H1 (cell line): ENCODE measurements around the gene RBP3. TPM values are rescaled to one million over a fixed set of nuclear protein-coding genes. Genes with fewer than 3 reads are reported as not detected.

ENCODE experiments used
- CTCF ChIA-PET: fragments of 300-600 bp; sonication (Branson Sonifier 250); formaldehyde crosslinking; loops from one replicate; lab custom pipeline; 2021; ENCODE audit not compliant: partially characterized antibody; lab: Charles Lee
- POLR2A ChIA-PET: fragments of 300-600 bp; sonication (Branson Sonifier 250); formaldehyde crosslinking; loops from one replicate; lab custom pipeline; 2021; ENCODE audit warnings: inconsistent platforms; ENCODE audit not compliant: partially characterized antibody; lab: Charles Lee
- DNase-seq, 2 experiments: peaks; one replicate each; pipeline versions ENCODE4 v3.0.0 to v3.0.0-alpha.2; 2010 to 2022; ENCODE audit warnings: low spot score in 2 of 2, low read depth in 1 of 2, mixed read lengths in 1 of 2
- FAIRE-seq: peaks from 2 replicates; lab custom pipeline; 2011; peaks lifted over from hg19 to GRCh38; lab: Jason Lieb, UNC
- H2AFZ ChIP-seq: 2 replicates; pipeline ENCODE4 v1.8.1; 2012; ENCODE audit warnings: low read length, inconsistent platforms
- H2AK5ac ChIP-seq: 2 replicates; pipeline ENCODE4 v1.6.1; 2013; ENCODE audit warnings: low read depth, low read length
- H2BK120ac ChIP-seq: replicated peaks from 2 replicates; pipeline ENCODE3; 2013; ENCODE audit warnings: low read depth, low read length, inconsistent platforms
- H2BK12ac ChIP-seq: 2 replicates; pipeline ENCODE4 v1.6.1; 2013; ENCODE audit warnings: low read depth, low read length
- H2BK15ac ChIP-seq: 2 replicates; pipeline ENCODE4 v1.6.1; 2013; ENCODE audit warnings: low read length
- H2BK20ac ChIP-seq: 2 replicates; pipeline ENCODE4 v1.6.1; 2013; ENCODE audit warnings: low read length
- H2BK5ac ChIP-seq: 2 replicates; pipeline ENCODE4 v1.6.1; 2013; ENCODE audit warnings: low read depth, low read length
- H3K14ac ChIP-seq: 2 replicates; pipeline ENCODE4 v1.6.1; 2013; ENCODE audit warnings: inconsistent platforms; ENCODE audit not compliant: insufficient read length
- H3K18ac ChIP-seq: 2 replicates; pipeline ENCODE4 v1.6.1; 2013; ENCODE audit warnings: low read length; ENCODE audit errors: extremely low read depth
- H3K23ac ChIP-seq: 2 replicates; pipeline ENCODE4 v1.6.1; 2013; ENCODE audit warnings: inconsistent platforms; ENCODE audit not compliant: insufficient read length
- H3K23me2 ChIP-seq: 2 replicates; pipeline ENCODE4 v1.6.1; 2013; ENCODE audit warnings: low read depth, low read length
- H3K27ac ChIP-seq: 2 replicates; pipeline ENCODE4 v1.6.1; 2011; ENCODE audit warnings: low read depth, low read length, inconsistent platforms
- H3K27me3 ChIP-seq, 4 experiments: replicated peaks in 1 of 4; 1 replicate in 1 of 4; 2 replicates in 3 of 4; pipeline versions ENCODE4 v1.6.1 to v1.8.1; 2011 to 2013; ENCODE audit warnings: low read length in 3 of 4, mild to moderate bottlenecking in 3 of 4, inconsistent platforms in 2 of 4, mixed read lengths in 2 of 4, moderate library complexity in 1 of 4; ENCODE audit not compliant: control insufficient read depth in 3 of 4, insufficient read depth in 3 of 4; ENCODE audit errors: extremely low read depth in 1 of 4
- H3K36me3 ChIP-seq, 4 experiments: 2 replicates each; pipeline versions ENCODE4 v1.6.1 to v1.8.1; 2011 to 2013; ENCODE audit warnings: mild to moderate bottlenecking in 4 of 4, low read length in 3 of 4, moderate library complexity in 2 of 4, control low read depth in 1 of 4, inconsistent platforms in 1 of 4; ENCODE audit not compliant: insufficient read depth in 4 of 4, control insufficient read depth in 2 of 4
- H3K4ac ChIP-seq: replicated peaks from 2 replicates; pipeline ENCODE3; 2013; ENCODE audit warnings: low read length, low read depth, mixed read lengths, inconsistent platforms; ENCODE audit not compliant: insufficient read length
- H3K4me1 ChIP-seq, 4 experiments: replicated peaks in 1 of 4; 1 replicate in 1 of 4; 2 replicates in 3 of 4; pipeline versions ENCODE4 v1.6.1 to v1.8.1; 2011 to 2013; ENCODE audit warnings: low read length in 3 of 4, inconsistent platforms in 2 of 4, mixed read lengths in 1 of 4; ENCODE audit not compliant: insufficient read depth in 4 of 4, control insufficient read depth in 3 of 4
- H3K4me2 ChIP-seq, 2 experiments: 2 replicates each; pipeline versions ENCODE4 v1.6.1 to v1.8.1; 2011 to 2013; ENCODE audit warnings: low read depth in 2 of 2, low read length in 2 of 2, control low read depth in 1 of 2, inconsistent platforms in 1 of 2, mild to moderate bottlenecking in 1 of 2; ENCODE audit not compliant: insufficient read depth in 1 of 2
- H3K4me3 ChIP-seq, 4 experiments: fragments of 200-600, 300-600 bp in 1 of 4; sonication (generic), shearing (Covaris generic), sonication (Bioruptor Twin) in 1 of 4; 2 replicates each; pipeline versions ENCODE4 v1.5.1 to v1.8.1; 2011 to 2016; ENCODE audit warnings: low read length in 4 of 4, low read depth in 3 of 4, control low read depth in 2 of 4, inconsistent platforms in 2 of 4, mild to moderate bottlenecking in 2 of 4, mixed read lengths in 1 of 4, moderate library complexity in 1 of 4; ENCODE audit not compliant: insufficient read depth in 2 of 4; ENCODE audit errors: extremely low read depth in 1 of 4
- H3K56ac ChIP-seq: replicated peaks from 2 replicates; pipeline ENCODE3; 2013; ENCODE audit warnings: low read depth, mild to moderate bottlenecking, mixed read lengths, low read length, inconsistent platforms; ENCODE audit not compliant: insufficient read length
- H3K79me1 ChIP-seq: 2 replicates; pipeline ENCODE4 v1.6.1; 2013; ENCODE audit warnings: low read depth, low read length, control low read depth
- H3K79me2 ChIP-seq, 2 experiments: 2 replicates each; pipeline versions ENCODE4 v1.6.1 to v1.8.1; 2012 to 2013; ENCODE audit warnings: low read length in 2 of 2, mild to moderate bottlenecking in 2 of 2, inconsistent platforms in 1 of 2; ENCODE audit not compliant: insufficient read depth in 2 of 2, control insufficient read depth in 1 of 2
- H3K9ac ChIP-seq, 4 experiments: replicated peaks in 1 of 4; 1 replicate in 1 of 4; 2 replicates in 3 of 4; pipeline versions ENCODE4 v1.6.1 to v1.8.1; 2011 to 2013; ENCODE audit warnings: low read depth in 3 of 4, low read length in 3 of 4, control low read depth in 2 of 4, mild to moderate bottlenecking in 2 of 4, moderate library complexity in 2 of 4, inconsistent platforms in 1 of 4; ENCODE audit errors: extremely low read depth in 1 of 4
- H3K9me3 ChIP-seq, 2 experiments: 2 replicates each; pipeline versions ENCODE4 v1.6.1 to v1.8.1; 2012 to 2013; ENCODE audit warnings: mild to moderate bottlenecking in 2 of 2, moderate library complexity in 2 of 2, control low read depth in 1 of 2, inconsistent platforms in 1 of 2, low read depth in 1 of 2, low read length in 1 of 2, mixed read lengths in 1 of 2; ENCODE audit not compliant: insufficient read depth in 2 of 2
- H4K20me1 ChIP-seq, 2 experiments: replicated peaks in 1 of 2; 2 replicates each; pipeline versions ENCODE3 to v1.8.1; 2011 to 2013; ENCODE audit warnings: inconsistent platforms in 2 of 2, low read length in 2 of 2, mild to moderate bottlenecking in 1 of 2; ENCODE audit not compliant: insufficient read depth in 2 of 2, control insufficient read depth in 1 of 2
- H4K5ac ChIP-seq: 2 replicates; pipeline ENCODE4 v1.6.1; 2013; ENCODE audit warnings: low read length, low read depth, mixed read lengths, inconsistent platforms; ENCODE audit not compliant: insufficient read length
- H4K8ac ChIP-seq: 2 replicates; pipeline ENCODE4 v1.8.0; 2013; ENCODE audit warnings: mild to moderate bottlenecking, moderate library complexity, low read length, inconsistent platforms; ENCODE audit not compliant: insufficient read depth; ENCODE audit errors: extremely low read depth
- H4K91ac ChIP-seq: replicated peaks from 2 replicates; pipeline ENCODE3; 2013; ENCODE audit warnings: low read length, mixed read lengths, inconsistent platforms; ENCODE audit not compliant: insufficient read length
- CTBP2 ChIP-seq: IDR thresholded peaks from 2 replicates; pipeline ENCODE4 v1.7.0; 2011; ENCODE audit warnings: borderline replicate concordance, mild to moderate bottlenecking, moderate library complexity, mixed read lengths, low read length; ENCODE audit not compliant: insufficient read depth, insufficient read length
- POLR2AphosphoS5 ChIP-seq: IDR thresholded peaks from 2 replicates; pipeline ENCODE4 v1.6.1; 2011; ENCODE audit warnings: low read depth, low read length
- RNF2 ChIP-seq: fragments of 200-900, 300-1000 bp; sonication (generic); IDR thresholded peaks from 2 replicates; pipeline ENCODE4 v1.7.1; 2016; ENCODE audit warnings: borderline replicate concordance, low read depth, mild to moderate bottlenecking, antibody characterized with exemption, low read length; ENCODE audit not compliant: poor library complexity, severe bottlenecking; ENCODE audit errors: missing control alignments
- RXRA ChIP-seq: IDR thresholded peaks from 2 replicates; pipeline ENCODE4 v1.6.1; 2011; ENCODE audit warnings: low read depth, mild to moderate bottlenecking, low read length, moderate library complexity; ENCODE audit not compliant: insufficient read depth
- SIN3A ChIP-seq, 2 experiments: IDR thresholded peaks in 1 of 2; conservative IDR thresholded peaks in 1 of 2; 2 replicates each; pipeline ENCODE4 v1.6.1; 2011 to 2012; ENCODE audit warnings: low read length in 2 of 2, improper control_type of control experiment in 1 of 2, low read depth in 1 of 2, mild to moderate bottlenecking in 1 of 2
- WGBS, 2 experiments: shearing (Covaris generic) in 1 of 2; methylation state at CpG; one replicate each; pipeline versions ENCODE4 v1.1.6 to v1.1.7; 2013 to 2015; ENCODE audit warnings: low lambda C conversion rate in 2 of 2, mixed read lengths in 2 of 2, inconsistent platforms in 1 of 2, low coverage in 1 of 2, missing lambda C conversion rate in 1 of 2; ENCODE audit not compliant: insufficient replicate concordance in 2 of 2, insufficient coverage in 1 of 2, insufficient read length in 1 of 2; ENCODE audit errors: extremely low coverage in 1 of 2, missing lambda C conversion rate in 1 of 2; 5-methylcytosine and 5-hydroxymethylcytosine counted together
- polyA plus RNA-seq, 7 experiments: library from polyadenylated mRNA; depleted of rRNA in 3 of 7; stranded (reverse) in 5 of 7; unstranded in 2 of 7; fragments of >200 nt in 5 of 7; fragments of 200-250 nt in 2 of 7; gene quantifications; 1 replicate in 5 of 7; 2 replicates in 1 of 7; 4 replicates in 1 of 7; pipeline versions ENCODE4 v1.2.1 to v1.2.3, GENCODE V29; 2011 to 2013; ENCODE audit warnings: missing spikeins in 2 of 7, mixed read lengths in 2 of 7
- total RNA-seq: library from RNA; stranded (reverse); fragmentation: NEBNext Ultra II Directional; extraction: Animal tissue kit (Norgen Biotek cat#: 25700); gene quantifications from 2 replicates; pipeline ENCODE4 v1.2.1, GENCODE V29; 2021
- TF ChIP-seq, protein P1 (sequence below): IDR thresholded peaks from 2 replicates; pipeline ENCODE4 v1.6.1; 2012; ENCODE audit warnings: low read length, inconsistent platforms
- TF ChIP-seq, protein P2 (sequence below): IDR thresholded peaks from 2 replicates; pipeline ENCODE4 v1.6.1; 2011; ENCODE audit warnings: low read length, improper control_type of control experiment

RBP3 gene
- total and polyA plus RNA-seq, 2 of the 8 experiments (the other 6 are each of a cell fraction or from before 2014, with no cell fraction given): not detected

- no peak overlapping the region for H2BK5ac ChIP-seq
- H4K91ac ChIP-seq: no peak overlapping the region
- no peak overlapping the region for H2BK15ac ChIP-seq
- no peaks in the 10 kb centered on the region for H3K36me3 ChIP-seq
- CTCF ChIA-PET: interaction anchor here (1.0 to 4.4 kb wide), 5 partner anchors 9 to 63 kb away, joined by 3 to 42 read pairs (median 4); no protein-coding TSS in a partner anchor
- no peak overlapping the region for H3K9ac ChIP-seq
- H3K23me2 ChIP-seq: no peaks in the 10 kb centered on the region; the same call in 1 of the 2 replicates
- peaks cover 0 to 14% (median 5%) of the 10 kb centered on the region in 4 experiments for H3K4me1 ChIP-seq
- H4K8ac ChIP-seq: no peak overlapping the region; the same call in 1 of the 2 replicates
- H2BK20ac ChIP-seq: no peak overlapping the region
- no peak overlapping the region for H3K56ac ChIP-seq
- peaks cover 0 to 1% of the 10 kb centered on the region in 2 experiments for H4K20me1 ChIP-seq
- no peaks in the 10 kb centered on the region for H3K9me3 ChIP-seq
- H3K79me1 ChIP-seq: no peaks in the 10 kb centered on the region; the same call in 1 of the 2 replicates
- no peak overlapping the region for H3K4me2 ChIP-seq
- H2AK5ac ChIP-seq: no peak overlapping the region
- no peak for FAIRE-seq
- no peak overlapping the region for H2AFZ ChIP-seq
- no peak overlapping the region for H3K27ac ChIP-seq
- no peak overlapping the region for H2BK120ac ChIP-seq
- POLR2A ChIA-PET: interaction anchor here (1.7 to 3.9 kb wide), 2 partner anchors 9 to 13 kb away, joined by 4 to 14 read pairs; partner anchors contain the start of gene ZNF488
- WGBS, 2 experiments: 91% methylated on average over 12 of the region's 12 CpGs; no CpG with 5 or more reads in 1 of the 2 experiments
- H2BK12ac ChIP-seq: no peak overlapping the region
- no peak overlapping the region for H4K5ac ChIP-seq
- no peak overlapping the region for H3K4me3 ChIP-seq
- no peak overlapping the region for H3K23ac ChIP-seq
- DNase-seq: peak in 1 of 2 experiments; percentile 26
- H3K18ac ChIP-seq: no peak overlapping the region
- H3K14ac ChIP-seq: no peak overlapping the region
- H3K27me3 ChIP-seq: no peaks in the 10 kb centered on the region
- no peaks in the 10 kb centered on the region for H3K79me2 ChIP-seq
- H3K4ac ChIP-seq: no peak overlapping the region
- TF ChIP-seq POLR2AphosphoS5: no peak
- no peak for TF ChIP-seq SIN3A (conservative IDR thresholded peaks at IDR 0.05 in 1 of 2, IDR thresholded peaks at IDR 0.05 in 1 of 2; ENCODE audit: low read depth in 1 of 2, low read length in 2 of 2)
- TF ChIP-seq, protein P1, sequence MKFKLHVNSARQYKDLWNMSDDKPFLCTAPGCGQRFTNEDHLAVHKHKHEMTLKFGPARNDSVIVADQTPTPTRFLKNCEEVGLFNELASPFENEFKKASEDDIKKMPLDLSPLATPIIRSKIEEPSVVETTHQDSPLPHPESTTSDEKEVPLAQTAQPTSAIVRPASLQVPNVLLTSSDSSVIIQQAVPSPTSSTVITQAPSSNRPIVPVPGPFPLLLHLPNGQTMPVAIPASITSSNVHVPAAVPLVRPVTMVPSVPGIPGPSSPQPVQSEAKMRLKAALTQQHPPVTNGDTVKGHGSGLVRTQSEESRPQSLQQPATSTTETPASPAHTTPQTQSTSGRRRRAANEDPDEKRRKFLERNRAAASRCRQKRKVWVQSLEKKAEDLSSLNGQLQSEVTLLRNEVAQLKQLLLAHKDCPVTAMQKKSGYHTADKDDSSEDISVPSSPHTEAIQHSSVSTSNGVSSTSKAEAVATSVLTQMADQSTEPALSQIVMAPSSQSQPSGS: no peak
- TF ChIP-seq, protein P2, sequence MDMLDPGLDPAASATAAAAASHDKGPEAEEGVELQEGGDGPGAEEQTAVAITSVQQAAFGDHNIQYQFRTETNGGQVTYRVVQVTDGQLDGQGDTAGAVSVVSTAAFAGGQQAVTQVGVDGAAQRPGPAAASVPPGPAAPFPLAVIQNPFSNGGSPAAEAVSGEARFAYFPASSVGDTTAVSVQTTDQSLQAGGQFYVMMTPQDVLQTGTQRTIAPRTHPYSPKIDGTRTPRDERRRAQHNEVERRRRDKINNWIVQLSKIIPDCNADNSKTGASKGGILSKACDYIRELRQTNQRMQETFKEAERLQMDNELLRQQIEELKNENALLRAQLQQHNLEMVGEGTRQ: no peak
- TF ChIP-seq RXRA: no peak
- TF ChIP-seq RNF2: no peak
- no peak for TF ChIP-seq CTBP2
Measured at GRCh38 chr10:47374611-47375536, 26.7 kb downstream of the RBP3 start.
